Body of pancreas (tissue), 4 donors: Measurements from ENCODE around the gene AMDHD2. TPM values are rescaled to one million over a fixed set of nuclear protein-coding genes. Genes with fewer than 3 reads are reported as not detected.
"Not testable (repeated sequence)": the region's sequence is repeated elsewhere in the genome, so short reads cannot be mapped to it uniquely, and the experiment has no call there.

Experiments used
- ATAC-seq: fragments of 150-250 bp; one replicate; pipeline ENCODE4 v1.9.1; 2016
- DNase-seq, 4 donors: peaks; one replicate each; pipeline ENCODE4 v3.0.0-alpha.2; 2019
- H3K27ac ChIP-seq, 4 donors: fragments of 200-600 bp; sonication (generic); 1 replicate in 3 of 4; 2 replicates in 1 of 4; pipeline versions ENCODE4 v1.5.1 to v1.6.1; 2016 to 2019; ENCODE audit warnings: mild to moderate bottlenecking in 1 of 4, mixed read lengths in 1 of 4, moderate library complexity in 1 of 4
- H3K27me3 ChIP-seq, 2 donors: fragments of 200-600 bp; sonication (generic); one replicate each; pipeline ENCODE4 v1.6.0; 2016; ENCODE audit warnings: mild to moderate bottlenecking in 1 of 2
- H3K36me3 ChIP-seq, 2 donors: fragments of 200-600 bp; sonication (generic); replicated peaks in 1 of 2; 2 replicates each; pipeline ENCODE4 v1.5.1; 2016; ENCODE audit warnings: low read depth in 2 of 2; ENCODE audit not compliant: insufficient read depth in 1 of 2
- H3K4me1 ChIP-seq: fragments of 200-600 bp; sonication (generic); one replicate; pipeline ENCODE4 v1.6.0; 2016
- H3K4me3 ChIP-seq, 2 donors: fragments of 200-600 bp; sonication (generic); 1 replicate in 1 of 2; 2 replicates in 1 of 2; pipeline ENCODE4 v1.5.1; 2016 to 2019
- H3K9me3 ChIP-seq, 3 donors: fragments of 200-600 bp; sonication (generic); 1 replicate in 2 of 3; 2 replicates in 1 of 3; pipeline ENCODE4 v1.5.1; 2016
- CTCF ChIP-seq, 7 experiments: fragments of 450-650 bp in 4 of 7; fragments of 200-600 bp in 3 of 7; sonication (generic) in 3 of 7; IDR thresholded peaks; one replicate each; pipeline ENCODE4 v1.5.1; 2016 to 2019; ENCODE audit warnings: antibody characterized with exemption in 7 of 7
- POLR2A ChIP-seq, 3 donors: fragments of 450-650 bp; IDR thresholded peaks; one replicate each; pipeline ENCODE4 v1.6.1; 2016; ENCODE audit warnings: antibody characterized with exemption in 3 of 3, mild to moderate bottlenecking in 2 of 3
- WGBS, 2 donors: methylation state at CpG; one replicate each; pipeline ENCODE4 v1.1.5; 2017; 5-methylcytosine and 5-hydroxymethylcytosine counted together
- intact Hi-C: fragments of 100-400 bp; cut with DNase I; formaldehyde crosslinking; loops from one replicate; pipeline ENCODE4 v1.15.1; 2023
- total RNA-seq, 2 donors: library from RNA; depleted of rRNA; stranded (reverse); fragments of >200 nt; gene quantifications; one replicate each; pipeline ENCODE4 v1.1.0, GENCODE V29; 2016

AMDHD2 gene
- total RNA-seq, 2 donors from 2014 or later = 13.7 to 33.6 TPM

DNA sequence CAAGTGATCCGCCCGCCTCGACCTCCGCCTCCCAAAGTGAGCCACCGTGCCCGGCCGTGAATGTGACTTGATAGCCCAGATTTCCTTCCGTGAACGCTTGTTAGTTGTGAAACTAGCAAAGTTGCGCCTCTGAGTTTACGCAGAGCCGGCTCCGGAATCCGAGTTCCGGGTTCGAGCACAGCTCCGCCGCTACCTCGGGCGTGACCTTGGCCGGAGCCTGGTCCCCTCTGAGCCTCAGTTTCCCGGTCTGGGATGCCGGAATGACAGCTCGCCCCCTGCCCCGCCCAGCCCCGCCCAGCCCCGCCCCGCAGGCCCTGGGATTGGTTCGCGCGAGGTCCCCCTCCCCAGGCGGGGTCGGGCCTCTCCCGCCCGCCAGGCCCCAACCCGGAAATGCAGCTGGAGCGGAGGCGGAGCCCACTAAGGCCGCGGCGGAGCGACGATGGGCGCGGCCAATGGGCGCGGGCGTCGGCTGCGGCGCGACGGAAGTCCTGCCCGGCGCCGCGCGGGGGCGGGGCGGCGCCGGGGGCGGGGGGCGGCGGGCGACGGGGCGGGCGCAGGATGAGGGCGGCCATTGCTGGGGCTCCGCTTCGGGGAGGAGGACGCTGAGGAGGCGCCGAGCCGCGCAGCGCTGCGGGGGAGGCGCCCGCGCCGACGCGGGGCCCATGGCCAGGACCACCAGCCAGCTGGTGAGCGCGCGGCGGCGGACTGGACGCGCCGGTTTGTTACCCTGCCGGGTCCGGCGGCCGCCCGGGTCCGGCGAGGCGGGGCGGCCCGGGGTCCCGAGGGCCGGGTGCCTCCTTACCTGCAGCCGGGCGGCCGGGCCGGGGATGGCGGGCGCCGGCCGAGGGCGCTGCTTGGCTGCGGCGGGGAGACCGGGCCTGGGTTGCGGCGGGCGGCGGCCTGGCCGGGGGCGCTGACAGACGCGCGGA is 17.5 kb downstream of the AMDHD2 start, which contains the start of gene PDPK1:
TSS of gene PDPK1 (plus strand) at position 571 of the 929 bp plus-strand sequence. CDS start at position 663, 92 bp downstream.
- peak within 1 kb of the TSS; percentile 58 to 91 (median 82) for H3K27ac ChIP-seq
- H3K4me1 ChIP-seq = peaks cover 48% of the 10 kb centered on the region
- TF ChIP-seq CTCF (IDR thresholded peaks at IDR 0.05) (no peak), POLR2A (IDR thresholded peaks at IDR 0.05) (peak in 2 of 3 donors; percentile 42 to 50)
- no peaks in the 10 kb centered on the region for H3K9me3 ChIP-seq
- intact Hi-C loops = loop anchor here (10.0 kb wide), 1 partner anchor 57 kb away; no protein-coding TSS in a partner anchor
- peak within 1 kb of the TSS in 1 of 2 donors; percentile 39 for H3K4me3 ChIP-seq
- no peaks in the 10 kb centered on the region for H3K36me3 ChIP-seq
- ATAC-seq = peak; percentile 94
- H3K27me3 ChIP-seq = no peaks in the 10 kb centered on the region
- 0% methylated on average over 15 to 95 of the region's 126 CpGs for WGBS, 2 donors
- peak; percentile 94 to 95 (median 94) for DNase-seq

DNA sequence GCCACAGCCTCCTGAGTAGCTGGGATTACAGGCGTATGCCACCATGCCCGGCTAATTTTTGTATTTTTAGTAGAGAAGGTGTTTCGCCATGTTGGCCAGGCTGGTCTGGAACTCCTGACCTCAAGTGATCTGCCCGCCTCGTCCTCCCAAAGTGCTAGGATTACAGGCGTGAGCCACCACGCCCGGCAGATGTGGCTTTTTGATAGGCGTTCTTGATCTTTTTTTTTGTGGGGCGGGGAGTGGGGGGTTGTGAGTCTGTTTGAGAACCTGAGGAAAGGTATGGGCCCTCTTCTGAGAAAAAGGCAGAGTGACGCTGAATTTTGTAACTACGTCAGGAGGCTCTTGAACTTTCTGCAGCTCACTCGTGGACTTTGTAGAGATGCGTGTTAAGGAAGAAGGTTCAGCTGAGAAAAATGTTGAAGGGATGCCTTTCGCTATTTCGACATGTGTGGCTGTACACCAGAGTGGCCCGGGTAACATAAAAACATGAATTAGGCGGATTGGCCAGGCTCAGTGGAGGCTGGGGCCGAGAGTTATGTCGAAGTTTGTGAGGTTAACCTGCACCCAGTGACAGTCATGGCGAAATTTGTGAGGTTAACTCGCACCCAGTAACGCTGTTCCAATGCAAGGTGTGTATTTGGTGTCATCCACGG is 19.1 kb downstream of the AMDHD2 start:
- H3K27me3 ChIP-seq, H3K27ac ChIP-seq, H3K36me3 ChIP-seq, H3K4me3 ChIP-seq, H3K9me3 ChIP-seq, ATAC-seq, DNase-seq: not testable (repeated sequence)
- intact Hi-C loops = loop anchor here (10.0 kb wide), 1 partner anchor 55 kb away; no protein-coding TSS in a partner anchor
- peaks cover 45% of the 10 kb centered on the region for H3K4me1 ChIP-seq
- 58 to 63% methylated on average over 24 of the region's 24 CpGs for WGBS, 2 donors

DNA sequence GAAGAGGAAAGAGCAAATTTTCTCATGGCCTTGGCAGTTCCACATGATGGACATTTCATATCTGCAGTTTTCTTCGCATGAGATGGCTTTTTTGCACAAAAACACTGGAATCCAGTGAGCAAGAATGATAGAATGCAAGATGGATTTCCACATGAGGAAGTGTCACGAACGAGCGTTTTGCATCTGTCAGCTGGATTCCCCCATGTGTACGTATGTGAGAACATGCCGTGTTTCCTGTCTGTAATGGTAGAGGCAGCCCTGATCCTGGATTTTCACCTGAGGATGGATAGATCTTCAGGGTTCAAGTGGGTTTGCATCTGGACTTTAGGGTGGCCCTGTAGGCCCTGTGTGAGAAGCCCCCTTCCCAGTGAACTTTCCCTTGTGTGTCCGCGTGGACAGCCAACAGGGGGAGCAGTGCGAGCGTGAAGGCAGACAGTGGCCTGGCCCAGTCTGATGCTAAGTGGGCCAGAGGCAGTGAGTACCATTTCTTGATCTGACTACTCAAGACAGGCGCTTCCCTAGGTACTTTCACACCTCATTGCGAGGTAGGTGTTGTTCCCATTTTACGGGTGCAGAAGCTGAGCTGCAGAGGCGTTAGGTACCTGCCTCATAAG is 19.8 kb downstream of the AMDHD2 start:
- TF ChIP-seq CTCF (IDR thresholded peaks at IDR 0.05) = peak in 5 of 7 experiments; percentile 12 to 28 (median 23)
- H3K9me3 ChIP-seq, ATAC-seq, H3K4me3 ChIP-seq, H3K27me3 ChIP-seq, H3K36me3 ChIP-seq: not testable (repeated sequence)
- peak in 2 of 4 donors; percentile 39 to 50 for DNase-seq
- WGBS, 2 donors = 37 to 40% methylated on average over 9 to 14 of the region's 14 CpGs
- Histone ChIP-seq H3K27ac (peak overlapping the region in 1 of 4 donors; percentile 34), H3K4me1 (peaks cover 45% of the 10 kb centered on the region)
- intact Hi-C loops = loop anchor here (10.0 kb wide), 1 partner anchor 55 kb away; no protein-coding TSS in a partner anchor

DNA sequence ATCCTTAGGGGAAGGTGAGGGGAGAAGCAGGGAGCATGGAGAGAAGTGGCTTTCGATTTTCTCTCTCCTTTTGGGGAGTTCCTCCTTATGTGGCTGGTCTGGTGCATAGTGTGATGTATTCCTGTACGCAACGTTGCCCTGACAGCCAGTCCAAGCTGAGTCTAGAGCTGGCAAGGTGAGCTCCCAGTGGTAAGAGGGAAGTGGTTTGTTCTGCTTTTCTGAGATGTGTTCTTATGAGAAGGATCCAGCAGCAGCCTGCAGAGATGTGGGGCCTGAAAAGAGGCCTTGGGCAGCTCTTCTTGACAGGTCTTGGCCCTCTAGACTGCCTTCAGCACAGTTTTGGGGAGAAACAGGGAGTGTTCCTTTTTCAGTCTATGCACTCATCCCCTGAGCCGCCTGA is 20.7 kb downstream of the AMDHD2 start:
- WGBS, 2 donors = 31 to 83% methylated on average over 1 to 3 of the region's 4 CpGs
- intact Hi-C loops, DNase-seq, H3K9me3 ChIP-seq, H3K27me3 ChIP-seq, H3K36me3 ChIP-seq, ATAC-seq, H3K4me3 ChIP-seq: not testable (repeated sequence)
- Histone ChIP-seq H3K27ac (peak overlapping the region in 2 of 4 donors; percentile 18 to 30), H3K4me1 (peaks cover 45% of the 10 kb centered on the region)

- intact Hi-C loops, H3K4me3 ChIP-seq, H3K36me3 ChIP-seq, H3K9me3 ChIP-seq, H3K27me3 ChIP-seq, ATAC-seq: not testable (repeated sequence)
- Histone ChIP-seq H3K27ac (peak overlapping the region in 1 of 4 donors; percentile 18), H3K4me1 (peaks cover 44% of the 10 kb centered on the region)
- WGBS, 2 donors = 33 to 50% methylated on average over 3 to 6 of the region's 6 CpGs
- peak in 3 of 4 donors; percentile 35 to 62 (median 43) for DNase-seq
These were observed 21.2 kb downstream of the AMDHD2 start for GRCh38 chr16:2541409-2541808.

- H3K4me3 ChIP-seq, H3K27me3 ChIP-seq, ATAC-seq, intact Hi-C loops, H3K9me3 ChIP-seq, H3K27ac ChIP-seq, DNase-seq, H3K36me3 ChIP-seq: not testable (repeated sequence)
- H3K4me1 ChIP-seq = peaks cover 40% of the 10 kb centered on the region
- WGBS, 2 donors = 85 to 91% methylated on average over 14 of the region's 14 CpGs
These were observed 23.6 kb downstream of the AMDHD2 start for GRCh38 chr16:2543771-2544170.

DNA sequence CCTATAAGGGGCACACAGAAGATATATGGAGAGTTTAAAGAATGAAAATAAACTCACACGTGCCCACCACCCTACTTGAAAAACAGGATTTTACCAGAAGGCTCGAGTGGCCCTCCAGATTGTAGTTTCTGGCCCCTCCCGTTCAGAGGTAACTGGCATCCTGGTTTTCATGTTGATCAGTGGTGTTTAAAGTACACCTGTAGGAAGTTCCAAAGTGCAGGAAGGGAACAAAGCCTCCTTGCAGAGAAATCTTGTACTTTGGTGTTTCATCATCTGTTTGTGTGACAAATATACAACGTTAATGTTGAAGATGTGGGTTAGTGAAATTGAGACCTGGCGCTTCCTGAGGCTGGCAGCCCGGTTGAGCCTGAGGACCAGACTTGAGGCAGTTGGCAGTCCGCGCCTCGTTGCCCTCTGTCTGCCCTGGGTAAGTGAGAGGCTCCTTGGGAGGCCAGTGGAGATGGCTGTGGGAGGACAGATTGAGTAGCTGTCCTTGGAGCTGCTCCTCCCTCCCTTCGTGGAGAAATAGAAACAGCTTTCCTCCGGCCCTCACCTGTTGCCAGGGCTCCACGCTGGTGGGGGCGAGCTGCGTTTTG is 30.2 kb downstream of the AMDHD2 start:
- H3K27ac ChIP-seq, intact Hi-C loops, DNase-seq, H3K27me3 ChIP-seq, H3K4me3 ChIP-seq, H3K36me3 ChIP-seq, ATAC-seq, H3K9me3 ChIP-seq: not testable (repeated sequence)
- peaks cover 18% of the 10 kb centered on the region for H3K4me1 ChIP-seq
- WGBS, 2 donors = 13 to 67% methylated on average over 1 of the region's 14 CpGs
